GM12865 (cell line): ENCODE results near the gene HSD3B2.

Source experiments
- DNase-seq: peaks from one replicate; pipeline ENCODE4 v3.0.0; 2010; ENCODE audit warnings: low read depth
- H3K4me3 ChIP-seq: 2 replicates; pipeline ENCODE4 v1.5.1; 2011; ENCODE audit warnings: mild to moderate bottlenecking, low read depth, low read length, control low read depth
- CTCF ChIP-seq: IDR thresholded peaks from 2 replicates; pipeline ENCODE4 v1.5.1; 2011; ENCODE audit warnings: low read length, control low read depth, low read depth, inconsistent platforms; ENCODE audit not compliant: insufficient read depth; ENCODE audit errors: missing control alignments

The HSD3B2 gene

DNA sequence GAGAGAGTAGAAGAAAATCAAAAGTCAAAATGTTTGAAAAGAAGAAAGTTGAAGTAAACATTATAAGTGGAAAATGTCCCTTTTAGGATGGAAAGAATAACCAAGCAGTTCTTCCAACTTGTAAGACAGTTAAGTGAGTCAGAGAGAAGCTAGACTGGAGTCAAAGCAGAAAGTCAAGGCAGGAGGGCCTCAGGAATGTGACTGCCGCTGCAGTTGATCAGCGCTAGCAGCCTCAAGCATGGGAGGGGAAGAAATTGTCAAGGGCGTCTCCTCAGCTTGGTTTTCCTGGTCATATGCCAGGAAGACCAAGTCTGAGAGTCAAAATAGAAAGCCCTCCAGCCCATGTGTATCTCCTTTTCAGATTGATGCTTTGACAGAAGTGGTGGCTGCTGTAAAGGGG lies 23.2 kb upstream of the HSD3B2 start:
- DNase-seq, result no peak
- TF ChIP-seq CTCF, result no peak
- no peak overlapping the region for H3K4me3 ChIP-seq

DNA sequence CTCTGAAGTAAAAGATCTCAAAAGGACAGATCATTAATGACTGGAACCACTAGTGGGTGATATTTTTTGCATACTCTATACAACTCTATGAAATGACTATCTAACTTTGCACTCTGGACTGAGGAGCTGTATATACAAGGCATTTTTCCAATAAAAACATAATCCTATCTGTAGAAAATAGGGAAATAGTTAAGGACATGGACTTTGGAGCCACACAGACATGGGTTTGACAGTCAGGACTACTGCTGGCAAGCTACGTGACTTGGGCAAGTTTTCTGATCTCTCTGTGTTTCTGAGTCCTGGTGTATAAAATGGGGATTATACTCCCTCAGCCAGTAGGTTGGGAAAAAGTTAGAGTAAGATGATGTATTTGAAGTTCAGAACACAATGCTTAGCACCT lies 20.9 kb upstream of the HSD3B2 start:
- H3K4me3 ChIP-seq, result no peak overlapping the region
- no peak for DNase-seq
- TF ChIP-seq CTCF, result no peak

GRCh38 chr1:119396982-119397381 lies 18.0 kb upstream of the HSD3B2 start:
- TF ChIP-seq CTCF, result no peak
- no peak for DNase-seq
- H3K4me3 ChIP-seq, result no peak overlapping the region

GRCh38 chr1:119397986-119398385 lies 17.0 kb upstream of the HSD3B2 start:
- no peak for TF ChIP-seq CTCF
- H3K4me3 ChIP-seq, result no peak overlapping the region
- DNase-seq, result no peak

- no peak for DNase-seq
Measured at GRCh38 chr1:119404736-119405135, 10.2 kb upstream of the HSD3B2 start.

GRCh38 chr1:119409731-119410130 lies 5.2 kb upstream of the HSD3B2 start:
- no peak for TF ChIP-seq CTCF
- no peak overlapping the region for H3K4me3 ChIP-seq
- no peak for DNase-seq

More at GRCh38 chr1:119404736-119405135, 10.2 kb upstream of the HSD3B2 start:
- no peak overlapping the region for H3K4me3 ChIP-seq
- no peak for TF ChIP-seq CTCF

DNA sequence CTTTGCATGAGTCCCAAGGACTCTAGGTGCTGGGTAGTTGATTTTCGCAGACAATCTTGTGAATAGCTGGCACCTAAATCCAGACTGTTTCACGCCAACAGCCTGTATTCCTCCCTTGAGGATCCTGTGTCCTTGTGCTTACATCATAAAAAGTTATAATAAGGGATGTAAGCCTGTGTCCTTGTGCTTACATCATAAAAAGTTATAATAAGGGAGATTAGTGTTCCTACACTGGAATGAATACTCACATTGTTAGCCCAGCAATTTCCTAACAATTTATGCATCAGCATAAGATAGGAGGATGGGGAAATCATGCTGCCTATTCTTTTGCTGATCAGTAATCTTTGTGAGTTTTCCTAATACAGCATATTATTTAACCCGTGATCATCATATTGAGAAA lies 4.0 kb upstream of the HSD3B2 start:
- DNase-seq, result no peak
- no peak overlapping the region for H3K4me3 ChIP-seq
- TF ChIP-seq CTCF, result no peak
